ENCODE measurements around the gene ZFP57.

DNA sequence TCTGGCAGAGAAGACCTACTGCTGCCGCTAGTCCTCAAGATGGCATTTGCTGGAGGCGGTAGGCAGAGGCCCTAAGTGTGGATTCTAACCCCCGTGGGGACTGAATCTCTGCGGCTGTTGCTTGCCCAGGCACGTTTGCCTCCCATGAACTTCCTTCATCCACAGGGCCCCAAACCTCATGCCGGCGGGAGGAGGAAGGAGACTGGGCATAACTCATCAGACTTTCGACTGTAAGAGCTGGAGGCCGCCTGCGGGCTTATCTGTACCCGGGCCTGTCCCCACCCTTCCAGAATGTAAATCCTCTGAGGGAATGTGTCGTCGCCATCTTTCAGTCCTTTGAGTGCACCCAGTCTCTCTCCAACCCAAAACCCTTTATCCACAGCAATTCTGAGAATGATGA lies 990 bp downstream of the ZFP57 start:
- TF ChIP-seq POLR2AphosphoS5 (IDR thresholded peaks at IDR 0.05; ENCODE audit: borderline replicate concordance, low read depth, low read length) (no peak), EZH2 (IDR thresholded peaks at IDR 0.05) (no peak), FOXP2 (optimal IDR thresholded peaks at IDR 0.05; ENCODE audit: control extremely low read depth, extremely low read length, insufficient read depth) (no peak)

Data from SK-N-MC (cell line).